ENCODE data around the gene HOXB5.

The HOXB5 gene

DNA sequence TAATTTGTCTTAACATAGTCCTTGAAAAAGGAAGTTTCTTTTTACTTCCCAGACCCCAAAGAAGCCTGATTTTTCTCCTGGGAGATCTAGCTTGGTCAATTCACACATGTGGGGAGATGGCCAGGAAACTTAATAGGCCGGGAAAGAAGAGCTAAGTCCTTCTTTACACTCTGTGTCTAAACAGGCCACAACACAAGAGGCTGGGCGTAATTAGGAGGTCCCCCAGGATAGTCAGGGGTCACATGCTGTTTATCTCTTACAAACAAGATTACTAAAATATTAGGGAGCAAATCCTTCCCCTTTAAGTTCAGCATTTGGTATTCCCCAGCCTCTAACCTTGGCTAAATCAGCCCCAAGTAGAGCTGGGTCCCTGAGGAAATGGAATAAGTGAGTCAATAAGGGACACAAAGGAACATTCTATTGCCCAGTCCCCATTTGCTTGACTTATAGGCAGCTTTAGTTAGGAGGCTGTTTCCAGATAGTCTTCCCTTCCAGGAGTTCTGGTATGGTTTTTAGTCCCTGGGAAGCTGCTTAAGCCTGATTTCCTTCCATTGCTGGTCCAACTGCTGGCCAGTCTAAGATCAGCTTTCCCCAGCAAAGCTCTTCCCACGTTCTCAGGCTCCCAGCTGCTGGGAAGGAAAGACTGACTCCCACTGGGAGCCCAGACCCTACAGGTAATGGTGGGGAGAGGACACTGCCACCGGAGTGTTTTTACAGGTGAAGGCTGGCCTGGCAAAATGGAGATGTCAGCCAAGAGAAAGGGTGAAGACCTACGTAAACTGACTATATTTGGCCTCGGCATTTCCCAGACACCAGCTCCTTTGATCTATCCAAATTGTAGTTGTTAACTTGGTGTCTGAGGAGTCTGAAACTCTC, 46.6 kb upstream of the HOXB5 start:
- Mint-ChIP-seq H3K4me1 (peaks cover 20% of the 10 kb centered on the region), H3K27me3 (ENCODE audit: low read depth) (peaks cover 100% of the 10 kb centered on the region), H3K27ac (no peak overlapping the region), H3K36me3 (ENCODE audit: low read depth) (no peaks in the 10 kb centered on the region), H3K4me3 (peak overlapping the region in 1 of 3 experiments; percentile 22), H3K9me3 (no peaks in the 10 kb centered on the region)
- TF ChIP-seq, protein P1, sequence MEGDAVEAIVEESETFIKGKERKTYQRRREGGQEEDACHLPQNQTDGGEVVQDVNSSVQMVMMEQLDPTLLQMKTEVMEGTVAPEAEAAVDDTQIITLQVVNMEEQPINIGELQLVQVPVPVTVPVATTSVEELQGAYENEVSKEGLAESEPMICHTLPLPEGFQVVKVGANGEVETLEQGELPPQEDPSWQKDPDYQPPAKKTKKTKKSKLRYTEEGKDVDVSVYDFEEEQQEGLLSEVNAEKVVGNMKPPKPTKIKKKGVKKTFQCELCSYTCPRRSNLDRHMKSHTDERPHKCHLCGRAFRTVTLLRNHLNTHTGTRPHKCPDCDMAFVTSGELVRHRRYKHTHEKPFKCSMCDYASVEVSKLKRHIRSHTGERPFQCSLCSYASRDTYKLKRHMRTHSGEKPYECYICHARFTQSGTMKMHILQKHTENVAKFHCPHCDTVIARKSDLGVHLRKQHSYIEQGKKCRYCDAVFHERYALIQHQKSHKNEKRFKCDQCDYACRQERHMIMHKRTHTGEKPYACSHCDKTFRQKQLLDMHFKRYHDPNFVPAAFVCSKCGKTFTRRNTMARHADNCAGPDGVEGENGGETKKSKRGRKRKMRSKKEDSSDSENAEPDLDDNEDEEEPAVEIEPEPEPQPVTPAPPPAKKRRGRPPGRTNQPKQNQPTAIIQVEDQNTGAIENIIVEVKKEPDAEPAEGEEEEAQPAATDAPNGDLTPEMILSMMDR (IDR thresholded peaks at IDR 0.05; ENCODE audit: unreplicated experiment in 3 of 3) = no peak

DNA sequence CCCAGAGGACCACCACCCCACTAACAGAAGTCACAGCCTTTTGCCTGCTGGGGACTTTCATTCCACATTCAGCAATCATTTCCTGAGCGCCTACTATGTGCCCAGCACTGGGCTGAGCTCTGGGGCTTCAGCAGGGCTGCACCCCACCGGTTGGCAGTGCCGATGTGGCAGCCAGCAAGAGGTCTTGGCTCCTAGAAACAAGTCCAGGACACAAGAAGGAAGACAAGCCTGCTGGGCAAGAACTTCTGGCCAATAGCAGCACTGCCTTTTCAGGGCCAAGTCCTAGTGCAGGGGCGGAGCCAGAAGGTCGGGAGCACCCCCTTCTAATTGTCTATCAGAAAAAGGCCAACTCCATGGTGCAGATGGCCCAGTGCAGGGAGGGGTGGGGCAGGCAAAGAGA, 45.6 kb upstream of the HOXB5 start:
- Mint-ChIP-seq H3K27ac (no peak overlapping the region), H3K4me3 (peak overlapping the region in 1 of 3 experiments; percentile 27), H3K27me3 (ENCODE audit: low read depth) (peaks cover 100% of the 10 kb centered on the region), H3K9me3 (no peaks in the 10 kb centered on the region), H3K36me3 (ENCODE audit: low read depth) (no peaks in the 10 kb centered on the region), H3K4me1 (peaks cover 11% of the 10 kb centered on the region)
- TF ChIP-seq, protein P1 (IDR thresholded peaks at IDR 0.05; ENCODE audit: unreplicated experiment in 3 of 3) = no peak

DNA sequence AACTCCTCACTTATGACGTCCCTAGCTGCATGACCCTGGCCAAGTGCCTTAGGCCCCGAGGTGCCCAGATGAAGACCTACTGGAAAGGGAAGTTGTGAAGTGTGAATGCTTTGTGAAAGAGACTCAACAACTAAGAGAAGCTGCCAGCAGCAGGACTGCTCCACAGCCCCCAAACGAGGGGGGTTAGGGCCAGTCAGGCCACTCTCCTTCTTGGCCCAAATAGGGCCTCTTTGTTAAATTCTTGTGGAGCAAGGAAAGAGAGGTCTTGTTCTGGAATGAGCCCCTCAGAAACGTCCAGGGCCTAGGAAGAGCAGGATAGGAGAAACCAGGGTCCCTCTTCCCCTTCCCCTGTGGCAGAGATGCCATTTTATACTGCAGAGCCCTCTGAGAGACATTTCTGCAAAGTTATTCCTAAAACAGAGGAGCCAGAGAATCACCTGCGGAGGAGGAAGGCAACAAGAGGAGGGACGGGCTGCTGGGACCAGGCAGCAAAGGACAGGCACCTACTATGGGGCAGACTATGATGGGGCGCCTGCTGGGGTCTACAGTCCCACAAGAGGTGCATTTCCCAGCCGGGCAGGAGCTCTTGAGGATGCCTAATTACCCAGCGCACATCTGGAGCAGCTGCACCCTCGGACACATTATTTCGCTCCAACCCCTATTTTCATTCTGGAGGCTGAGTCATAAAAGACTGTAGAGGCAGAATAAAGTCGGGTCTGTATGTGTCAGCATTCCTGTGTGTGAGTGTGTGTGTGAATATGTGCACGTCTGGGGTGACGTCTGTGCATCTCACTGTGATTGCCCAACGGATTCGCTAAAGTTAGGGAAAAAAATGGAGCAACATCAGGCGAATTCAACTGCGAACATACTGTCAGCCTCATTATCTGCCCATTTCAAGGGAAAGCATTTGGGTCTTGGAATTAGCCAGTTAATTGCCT, 44.0 kb upstream of the HOXB5 start:
- Mint-ChIP-seq H3K9me3 (peaks cover 3% of the 10 kb centered on the region), H3K27ac (no peak overlapping the region), H3K4me1 (peaks cover 10% of the 10 kb centered on the region), H3K36me3 (ENCODE audit: low read depth) (no peaks in the 10 kb centered on the region), H3K27me3 (ENCODE audit: low read depth) (peaks cover 100% of the 10 kb centered on the region), H3K4me3 (peak overlapping the region in 1 of 3 experiments; percentile 55)
- TF ChIP-seq, protein P1 (IDR thresholded peaks at IDR 0.05; ENCODE audit: unreplicated experiment in 3 of 3) = no peak

DNA sequence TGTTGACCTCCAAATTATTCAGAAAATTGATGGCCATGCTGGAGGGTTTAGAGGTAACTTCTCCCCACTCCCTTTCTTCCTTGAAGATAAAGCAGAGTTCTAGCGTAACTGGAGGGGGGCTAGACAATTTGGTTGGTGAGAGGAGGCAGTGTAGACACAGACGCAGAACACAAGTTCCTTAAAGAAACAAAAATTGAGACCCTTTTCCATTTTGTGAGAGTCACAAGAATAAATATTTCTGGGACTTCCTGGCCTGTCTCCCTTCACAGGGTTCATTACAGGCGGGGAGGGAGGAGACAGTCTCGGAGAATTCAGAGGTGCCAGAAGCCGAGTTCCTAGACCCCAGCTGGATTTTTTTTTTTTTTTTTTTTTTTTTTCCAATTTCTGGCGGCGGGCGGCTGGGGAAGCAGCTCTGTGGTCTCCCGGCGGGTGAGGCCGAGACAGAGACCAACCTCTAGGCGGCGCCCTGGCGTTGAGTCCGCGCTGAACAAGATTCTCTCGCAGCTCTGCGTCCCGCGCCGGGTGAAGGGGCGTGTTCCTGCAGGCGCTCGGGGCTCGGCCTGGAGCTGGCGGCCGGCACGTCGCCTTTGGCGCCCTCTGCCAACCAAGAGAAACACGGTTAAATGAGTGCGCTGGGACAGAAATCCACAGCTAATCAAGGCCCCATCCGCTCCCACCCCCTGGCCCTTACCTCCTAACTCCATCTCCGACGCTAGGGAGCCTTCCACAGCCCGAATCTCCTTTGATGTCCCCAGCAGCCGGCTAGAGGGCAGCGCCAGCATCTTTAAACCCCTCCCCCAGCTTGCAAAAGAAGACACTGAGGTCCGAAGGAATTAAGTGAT, 42.8 kb upstream of the HOXB5 start:
- Mint-ChIP-seq H3K4me3 (peak overlapping the region; percentile 12 to 55 (median 44)), H3K27ac (no peak overlapping the region), H3K36me3 (ENCODE audit: low read depth) (no peaks in the 10 kb centered on the region), H3K4me1 (peaks cover 11% of the 10 kb centered on the region), H3K27me3 (ENCODE audit: low read depth) (peaks cover 100% of the 10 kb centered on the region), H3K9me3 (peaks cover 3% of the 10 kb centered on the region)
- TF ChIP-seq, protein P1 (IDR thresholded peaks at IDR 0.05; ENCODE audit: unreplicated experiment in 3 of 3) = peak; percentile 76 to 85 (median 85)

DNA sequence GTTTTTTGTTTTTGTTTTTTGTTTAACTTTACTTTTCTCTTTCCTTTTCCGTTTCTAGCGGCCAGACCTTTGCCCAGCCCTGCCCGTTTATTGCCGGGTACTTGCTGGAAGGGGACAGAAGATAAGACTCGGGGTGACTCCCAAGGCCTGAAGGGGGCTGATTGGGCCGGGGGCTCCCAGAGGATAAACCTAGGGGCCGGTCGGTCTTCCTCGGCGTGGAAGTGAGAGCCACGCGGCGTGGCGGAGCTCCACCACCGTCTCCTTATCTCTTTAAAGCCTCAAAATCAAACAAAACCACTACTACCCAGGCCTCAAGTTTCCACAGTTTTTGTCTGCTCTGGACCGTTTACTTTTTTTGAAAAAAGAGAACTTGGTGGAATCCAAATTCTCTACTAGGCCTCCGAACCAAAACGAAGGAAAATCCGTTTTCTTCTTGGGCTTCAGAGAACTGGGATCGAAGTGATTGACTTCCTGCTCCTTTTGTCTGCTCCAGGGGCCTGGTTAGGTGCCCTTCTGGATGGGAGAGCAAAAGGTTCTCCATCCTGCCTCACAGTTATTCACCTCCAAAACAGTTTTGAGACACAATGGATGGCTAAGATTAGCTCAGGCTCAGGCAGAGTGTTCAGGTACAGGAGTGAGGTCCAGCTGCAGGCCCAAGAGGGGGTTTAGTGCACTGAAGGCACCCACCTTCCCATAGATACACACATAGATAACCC, 41.1 kb upstream of the HOXB5 start:
- no peaks in the 10 kb centered on the region for H3K36me3 Mint-ChIP-seq (ENCODE audit: low read depth)
- H3K27ac Mint-ChIP-seq = no peak overlapping the region
- peaks cover 3% of the 10 kb centered on the region for H3K9me3 Mint-ChIP-seq
- TF ChIP-seq, protein P1 (IDR thresholded peaks at IDR 0.05; ENCODE audit: unreplicated experiment in 3 of 3) = no peak
- peaks cover 100% of the 10 kb centered on the region for H3K27me3 Mint-ChIP-seq (ENCODE audit: low read depth)
- H3K4me1 Mint-ChIP-seq = peaks cover 11% of the 10 kb centered on the region
- H3K4me3 Mint-ChIP-seq = peak overlapping the region in 2 of 3 experiments; percentile 60 to 72

Measured in nephron (organoid).